ENCODE data around the gene ANKMY1. TPM values are rescaled to one million over a fixed set of nuclear protein-coding genes. Genes with fewer than 3 reads are reported as not detected.

Gene ANKMY1
- polyA plus RNA-seq, 1 experiment, result 6.8 TPM

DNA sequence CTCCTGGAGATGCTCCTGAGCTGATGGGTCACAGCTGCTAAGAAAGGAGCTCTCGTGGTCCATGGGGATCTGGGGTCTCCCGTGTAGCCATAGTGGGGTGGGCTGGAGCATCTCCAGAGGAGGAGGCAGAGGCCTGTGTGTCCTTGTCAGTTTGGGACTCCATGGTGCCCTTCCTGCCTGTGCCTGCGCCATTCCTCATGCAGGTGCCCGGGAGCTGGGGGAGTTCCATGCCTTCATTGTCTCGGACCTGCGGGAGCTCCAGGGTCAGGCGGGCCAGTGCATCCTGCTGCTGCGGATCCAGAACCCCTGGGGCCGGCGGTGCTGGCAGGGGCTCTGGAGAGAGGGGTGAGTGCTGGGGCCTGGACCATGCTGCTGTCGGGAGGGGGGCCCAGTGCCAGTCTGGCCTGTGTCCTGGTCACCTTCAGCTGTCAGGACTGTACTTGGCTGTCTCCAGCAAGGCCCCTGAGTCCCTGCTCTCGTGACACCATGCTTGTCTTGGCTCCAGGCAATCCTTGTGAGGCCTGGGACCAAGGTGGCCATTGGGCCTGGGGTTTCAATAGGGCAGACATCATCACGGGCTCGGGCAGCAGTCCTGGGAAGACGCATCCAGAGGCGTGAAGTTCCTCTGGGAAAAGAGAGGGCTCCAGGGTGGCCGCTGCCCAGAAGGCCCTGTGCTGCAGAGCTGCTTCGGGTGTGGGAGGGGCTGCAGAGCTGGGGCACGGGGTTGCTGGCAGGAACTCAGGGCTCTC, 36.1 kb upstream of the ANKMY1 start:
- H3K4me3 ChIP-seq (ENCODE audit: low read depth, low read length), result no peak overlapping the region
- H3K27me3 ChIP-seq (ENCODE audit: control insufficient read depth, insufficient read depth, low read length), result no peaks in the 10 kb centered on the region
- DNase-seq (ENCODE audit: low read depth), result no peak
- ChIA-PET CTCF (interaction anchor here (0.9 to 1.7 kb wide), 4 partner anchors 9 to 27 kb away, joined by 3 to 5 read pairs (median 4); no protein-coding TSS in a partner anchor), POLR2A (no interaction called here)
- TF ChIP-seq CTCF (IDR thresholded peaks at IDR 0.05; ENCODE audit: insufficient read depth, low read depth, low read length), result no peak
- H3K36me3 ChIP-seq (ENCODE audit: control insufficient read depth, insufficient read depth, low read length), result peaks cover 23% of the 10 kb centered on the region

DNA sequence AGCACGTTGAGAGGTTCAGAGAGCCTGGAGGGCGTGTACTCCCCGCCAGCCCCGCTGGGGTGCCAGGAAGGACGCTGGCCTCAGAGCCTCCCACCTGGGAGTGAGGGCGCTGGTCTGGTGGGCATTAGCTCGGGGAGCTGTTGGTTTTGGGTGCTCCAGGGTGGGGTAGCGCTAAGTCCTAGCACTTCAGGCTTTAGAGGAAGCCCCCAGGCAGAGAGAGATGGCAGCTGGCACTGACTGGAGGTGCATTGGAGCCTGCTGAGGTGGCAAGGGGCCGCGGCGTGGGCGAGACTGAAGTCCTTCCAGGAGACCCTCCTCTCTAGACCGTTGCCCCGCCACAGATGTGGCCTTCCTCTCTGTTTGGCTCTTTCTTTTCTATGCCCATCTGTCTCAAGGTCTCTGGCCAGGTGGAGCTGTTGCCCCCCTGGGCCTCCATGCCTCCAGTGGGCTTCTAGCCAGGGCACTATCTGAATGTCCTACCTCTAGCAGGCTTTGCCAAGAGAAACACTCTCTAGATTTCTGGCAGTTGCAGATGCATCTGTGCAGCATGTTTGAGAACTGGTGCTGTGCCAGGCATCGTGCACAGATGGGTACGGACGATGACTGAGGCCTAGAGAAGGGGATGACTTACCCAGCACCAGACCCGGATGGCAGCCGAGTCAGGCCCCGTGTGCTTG, 35.4 kb upstream of the ANKMY1 start:
- ChIA-PET POLR2A (no interaction called here), CTCF (interaction anchor here (0.9 to 1.7 kb wide), 3 partner anchors 9 to 26 kb away, joined by 3 to 5 read pairs (median 4); no protein-coding TSS in a partner anchor)
- H3K36me3 ChIP-seq (ENCODE audit: control insufficient read depth, insufficient read depth, low read length), result peaks cover 22% of the 10 kb centered on the region
- no peak overlapping the region for H3K4me3 ChIP-seq (ENCODE audit: low read depth, low read length)
- H3K27me3 ChIP-seq (ENCODE audit: control insufficient read depth, insufficient read depth, low read length), result no peaks in the 10 kb centered on the region
- TF ChIP-seq CTCF (IDR thresholded peaks at IDR 0.05; ENCODE audit: insufficient read depth, low read depth, low read length), result no peak
- DNase-seq (ENCODE audit: low read depth), result no peak

DNA sequence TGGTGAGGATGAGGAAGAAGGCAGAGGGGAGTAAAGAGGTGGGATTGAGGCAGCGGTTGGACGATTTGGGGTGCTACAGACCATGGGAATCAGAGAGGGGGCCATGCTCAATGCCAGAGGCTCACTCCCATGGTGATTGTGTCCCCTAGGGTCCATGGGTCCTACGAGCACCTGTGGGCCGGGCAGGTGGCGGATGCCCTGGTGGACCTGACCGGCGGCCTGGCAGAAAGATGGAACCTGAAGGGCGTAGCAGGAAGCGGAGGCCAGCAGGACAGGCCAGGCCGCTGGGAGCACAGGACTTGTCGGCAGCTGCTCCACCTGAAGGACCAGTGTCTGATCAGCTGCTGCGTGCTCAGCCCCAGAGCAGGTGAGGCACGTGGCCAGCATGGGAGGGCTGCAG, 34.0 kb upstream of the ANKMY1 start:
- H3K4me3 ChIP-seq (ENCODE audit: low read depth, low read length), result no peak overlapping the region
- H3K27me3 ChIP-seq (ENCODE audit: control insufficient read depth, insufficient read depth, low read length), result no peaks in the 10 kb centered on the region
- POLR2A ChIA-PET, result no interaction called here
- CTCF ChIA-PET, result interaction anchor here (1.4 kb wide), 1 partner anchor 27 kb away, joined by 4 read pairs; no protein-coding TSS in a partner anchor
- TF ChIP-seq CTCF (IDR thresholded peaks at IDR 0.05; ENCODE audit: insufficient read depth, low read depth, low read length), result no peak
- DNase-seq (ENCODE audit: low read depth), result no peak
- H3K36me3 ChIP-seq (ENCODE audit: control insufficient read depth, insufficient read depth, low read length), result peaks cover 17% of the 10 kb centered on the region

DNA sequence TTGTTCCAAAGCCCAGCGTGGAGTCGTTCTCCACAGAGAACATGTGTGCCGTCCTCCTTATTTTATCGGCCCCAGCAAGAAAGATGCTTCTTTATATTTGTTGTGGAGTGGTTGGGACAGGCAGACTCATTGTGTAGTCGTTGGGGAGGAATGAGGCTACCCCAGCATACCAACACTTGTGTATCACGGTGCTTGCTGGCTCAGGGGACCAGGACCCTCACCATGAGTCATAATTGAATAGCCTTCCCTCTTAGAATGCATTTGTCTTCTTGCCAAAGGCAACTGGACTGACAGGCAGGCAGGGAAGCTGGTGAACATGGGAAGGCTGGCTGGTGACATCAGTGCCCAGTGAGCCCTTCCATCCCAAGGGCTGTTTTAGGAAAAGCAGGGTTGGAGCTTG, 33.4 kb upstream of the ANKMY1 start:
- no peak for DNase-seq (ENCODE audit: low read depth)
- POLR2A ChIA-PET, result no interaction called here
- CTCF ChIA-PET, result interaction anchor here (1.4 kb wide), 1 partner anchor 27 kb away, joined by 4 read pairs; no protein-coding TSS in a partner anchor

More for the DNA sequence above, 33.4 kb upstream of the ANKMY1 start:
- H3K36me3 ChIP-seq (ENCODE audit: control insufficient read depth, insufficient read depth, low read length), result peaks cover 17% of the 10 kb centered on the region
- no peak overlapping the region for H3K4me3 ChIP-seq (ENCODE audit: low read depth, low read length)
- no peaks in the 10 kb centered on the region for H3K27me3 ChIP-seq (ENCODE audit: control insufficient read depth, insufficient read depth, low read length)
- no peak for TF ChIP-seq CTCF (IDR thresholded peaks at IDR 0.05; ENCODE audit: insufficient read depth, low read depth, low read length)

All from BJ (cell line).